Body of pancreas (tissue), 4 donors: Measurements from ENCODE around the gene MPC1.

Experiments used
- POLR2A ChIP-seq, 3 donors: fragments of 450-650 bp; IDR thresholded peaks; one replicate each; pipeline ENCODE4 v1.6.1; 2016; ENCODE audit warnings: antibody characterized with exemption in 3 of 3, mild to moderate bottlenecking in 2 of 3
- TF ChIP-seq, protein P1 (sequence below), 7 experiments: fragments of 450-650 bp in 4 of 7; fragments of 200-600 bp in 3 of 7; sonication (generic) in 3 of 7; IDR thresholded peaks; one replicate each; pipeline ENCODE4 v1.5.1; 2016 to 2019; ENCODE audit warnings: antibody characterized with exemption in 7 of 7

DNA sequence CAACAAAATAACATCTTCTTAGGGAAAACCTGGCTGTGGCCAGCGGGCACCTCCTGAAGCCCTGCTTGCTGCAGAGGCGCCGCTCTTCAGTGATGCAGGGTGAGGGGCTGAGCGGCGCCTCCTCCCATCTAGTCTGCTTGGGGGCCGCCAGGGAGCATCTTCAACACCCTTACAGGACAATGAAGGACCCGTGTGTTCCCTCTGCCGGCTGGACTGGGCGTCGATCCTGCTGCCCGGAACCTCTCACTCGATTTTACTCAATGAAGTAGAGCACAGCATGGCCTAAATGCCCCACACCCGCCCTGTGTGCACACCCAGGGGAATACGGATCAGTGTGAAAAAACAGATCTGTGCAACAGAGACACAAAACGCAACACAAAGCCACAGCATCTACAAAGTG is 28.5 kb upstream of the MPC1 start:
- no peak for TF ChIP-seq POLR2A (IDR thresholded peaks at IDR 0.05)
- TF ChIP-seq, protein P1, sequence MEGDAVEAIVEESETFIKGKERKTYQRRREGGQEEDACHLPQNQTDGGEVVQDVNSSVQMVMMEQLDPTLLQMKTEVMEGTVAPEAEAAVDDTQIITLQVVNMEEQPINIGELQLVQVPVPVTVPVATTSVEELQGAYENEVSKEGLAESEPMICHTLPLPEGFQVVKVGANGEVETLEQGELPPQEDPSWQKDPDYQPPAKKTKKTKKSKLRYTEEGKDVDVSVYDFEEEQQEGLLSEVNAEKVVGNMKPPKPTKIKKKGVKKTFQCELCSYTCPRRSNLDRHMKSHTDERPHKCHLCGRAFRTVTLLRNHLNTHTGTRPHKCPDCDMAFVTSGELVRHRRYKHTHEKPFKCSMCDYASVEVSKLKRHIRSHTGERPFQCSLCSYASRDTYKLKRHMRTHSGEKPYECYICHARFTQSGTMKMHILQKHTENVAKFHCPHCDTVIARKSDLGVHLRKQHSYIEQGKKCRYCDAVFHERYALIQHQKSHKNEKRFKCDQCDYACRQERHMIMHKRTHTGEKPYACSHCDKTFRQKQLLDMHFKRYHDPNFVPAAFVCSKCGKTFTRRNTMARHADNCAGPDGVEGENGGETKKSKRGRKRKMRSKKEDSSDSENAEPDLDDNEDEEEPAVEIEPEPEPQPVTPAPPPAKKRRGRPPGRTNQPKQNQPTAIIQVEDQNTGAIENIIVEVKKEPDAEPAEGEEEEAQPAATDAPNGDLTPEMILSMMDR (IDR thresholded peaks at IDR 0.05) = no peak
